K562 (cell line): ENCODE measurements around the gene CCDC194. TPM values are rescaled to one million over a fixed set of nuclear protein-coding genes. Genes with fewer than 3 reads are reported as not detected.
A peak's percentile ranks its signal among the peaks of the same experiment; 100 is the strongest.

Source experiments
- ATAC-seq: fragments of 200-7000 bp; cut with Tn5 transposase; 3 replicates; pipeline ENCODE4 v1.9.1; 2020; ENCODE audit warnings: moderate library complexity
- BruUV-seq: library from RNA; stranded (reverse); fragments of 400-500 nt; replicated peaks from 2 replicates; lab custom pipeline; 2021; lab: Mats Ljungman, UMichigan
- CTCF ChIA-PET: fragments of 300-600 bp; formaldehyde crosslinking; extraction: SDS; loops from one replicate; lab custom pipeline; 2021; ENCODE audit warnings: low intra/inter-chr PET ratio; lab: Yijun Ruan, JAX
- POLR2A ChIA-PET: fragments of 300-600, 350-650 bp; sonication (Branson Sonifier 250); formaldehyde crosslinking; extraction: SDS; loops from one replicate; lab custom pipeline; 2021; ENCODE audit warnings: antibody characterized with exemption, inconsistent platforms; lab: Yijun Ruan, JAX
- DNase-seq, 4 experiments: peaks; one replicate each; pipeline versions ENCODE4 v3.0.0 to v3.0.0-alpha.2; 2011 to 2018; ENCODE audit warnings: low spot score in 3 of 4, mixed read lengths in 3 of 4; ENCODE audit errors: extremely low read depth in 1 of 4
- FAIRE-seq: peaks from 2 replicates; lab custom pipeline; 2011; peaks lifted over from hg19 to GRCh38; lab: Jason Lieb, UNC
- H2AFZ ChIP-seq: 2 replicates; pipeline ENCODE4 v1.6.0; 2011; ENCODE audit warnings: low read depth, low read length, control low read depth, inconsistent platforms
- H3K27ac ChIP-seq: fragments of 200-600 bp; 3 replicates; pipeline ENCODE4 v1.8.0; 2011; ENCODE audit warnings: low read depth, mild to moderate bottlenecking, control low read depth, inconsistent platforms, low read length, moderate library complexity, mixed read lengths; ENCODE audit errors: extremely low read depth
- H3K27me3 ChIP-seq, 2 experiments: fragments of 300-600 bp in 1 of 2; 2 replicates in 1 of 2; 3 replicates in 1 of 2; pipeline versions ENCODE4 v1.6.0 to v1.8.0; 2011; ENCODE audit warnings: inconsistent platforms in 2 of 2, low read length in 2 of 2, mild to moderate bottlenecking in 1 of 2, mixed read lengths in 1 of 2, moderate library complexity in 1 of 2; ENCODE audit not compliant: control insufficient read depth in 2 of 2, insufficient read depth in 2 of 2
- H3K36me3 ChIP-seq: fragments of 300-600 bp; 3 replicates; pipeline ENCODE4 v1.8.0; 2011; ENCODE audit warnings: mild to moderate bottlenecking, low read length, inconsistent platforms; ENCODE audit not compliant: control insufficient read depth, insufficient read depth
- H3K4me1 ChIP-seq, 2 experiments: fragments of 200-600 bp in 1 of 2; replicated peaks in 1 of 2; 2 replicates in 1 of 2; 3 replicates in 1 of 2; pipeline versions ENCODE4 v1.5.1 to v1.8.0; 2011; ENCODE audit warnings: inconsistent platforms in 2 of 2, low read length in 2 of 2, mild to moderate bottlenecking in 1 of 2, mixed read lengths in 1 of 2, moderate library complexity in 1 of 2; ENCODE audit not compliant: control insufficient read depth in 2 of 2, insufficient read depth in 2 of 2
- H3K4me2 ChIP-seq: 2 replicates; pipeline ENCODE4 v1.6.1; 2011; ENCODE audit warnings: low read length, control low read depth, inconsistent platforms, mixed read lengths; ENCODE audit not compliant: insufficient read depth
- H3K4me3 ChIP-seq: fragments of 200-600 bp; sonication (generic), shearing (Covaris generic); 2 replicates; pipeline ENCODE4 v1.5.1; 2016; ENCODE audit warnings: control low read depth, inconsistent platforms
- H3K79me2 ChIP-seq: fragments of 200-600 bp; 3 replicates; pipeline ENCODE4 v1.8.0; 2011; ENCODE audit warnings: low read length, inconsistent platforms; ENCODE audit not compliant: control insufficient read depth, insufficient read depth
- H3K9ac ChIP-seq, 2 experiments: 2 replicates each; pipeline versions ENCODE4 v1.6.0 to v1.6.1; 2011; ENCODE audit warnings: low read depth in 2 of 2, low read length in 2 of 2, control low read depth in 1 of 2, inconsistent platforms in 1 of 2, mild to moderate bottlenecking in 1 of 2, mixed read lengths in 1 of 2; ENCODE audit not compliant: insufficient read depth in 1 of 2
- H3K9me1 ChIP-seq: one replicate; pipeline ENCODE4 v1.6.0; 2011; ENCODE audit warnings: inconsistent platforms, mild to moderate bottlenecking, low read length, moderate library complexity; ENCODE audit not compliant: control insufficient read depth, insufficient read depth
- H3K9me3 ChIP-seq: replicated peaks from 2 replicates; pipeline ENCODE4 v1.5.1; 2011; ENCODE audit warnings: low read depth, low read length, inconsistent platforms; ENCODE audit not compliant: control insufficient read depth, insufficient read depth
- H4K20me1 ChIP-seq: replicated peaks from 2 replicates; pipeline ENCODE4 v1.6.1; 2011; ENCODE audit warnings: low read length, inconsistent platforms, mixed read lengths; ENCODE audit not compliant: control insufficient read depth, insufficient read depth
- BRCA1 ChIP-seq, 2 experiments: fragments of 450-650 bp in 1 of 2; sonication (generic) in 1 of 2; formaldehyde crosslinking in 1 of 2; IDR thresholded peaks; 2 replicates each; pipeline versions ENCODE4 v1.5.0 to v1.6.1; 2017 to 2020; ENCODE audit warnings: mild to moderate bottlenecking in 1 of 2, missing genetic modification reagents in 1 of 2
- CBFA2T3 ChIP-seq: fragments of 450-650 bp; IDR thresholded peaks from 2 replicates; pipeline ENCODE4 v1.6.1; 2017
- E2F6 ChIP-seq, 2 experiments: IDR thresholded peaks; 2 replicates each; pipeline ENCODE4 v1.6.1; 2011; ENCODE audit warnings: borderline replicate concordance in 1 of 2, control low read depth in 1 of 2, low read depth in 1 of 2, low read length in 1 of 2, mild to moderate bottlenecking in 1 of 2, mixed read lengths in 1 of 2, moderate library complexity in 1 of 2; ENCODE audit not compliant: insufficient read depth in 1 of 2, insufficient read length in 1 of 2, poor library complexity in 1 of 2, severe bottlenecking in 1 of 2; ENCODE audit errors: extremely low read depth in 1 of 2
- WGBS: fragments of 100-300 bp; shearing (Covaris generic); methylation state at CpG from one replicate; pipeline ENCODE4 v1.1.6; 2016; ENCODE audit warnings: low coverage, mixed read lengths; ENCODE audit not compliant: insufficient coverage; ENCODE audit errors: missing lambda C conversion rate; 5-methylcytosine and 5-hydroxymethylcytosine counted together
- in situ Hi-C: fragments of 300-500 bp; cut with MboI; formaldehyde crosslinking; loops from 4 replicates; pipeline ENCODE4 v1.15.0; 2018; ENCODE audit warnings: inconsistent platforms, mixed read lengths
- intact Hi-C: fragments of 100-400 bp; cut with micrococcal nuclease; formaldehyde crosslinking; loops from 2 replicates; pipeline ENCODE4 v1.14.2; 2022
- polyA plus RNA-seq, 8 experiments: library from polyadenylated mRNA; depleted of rRNA in 4 of 8; stranded (reverse) in 5 of 8; unstranded in 3 of 8; fragments of >200 nt; fragmentation: Nextera tagmentation in 2 of 8; fragmentation: Illumina TruSeq in 1 of 8; extraction: Ambion mirVana in 2 of 8; extraction: Trizol in 1 of 8; gene quantifications; 2 replicates each; pipeline versions ENCODE4 v1.2.1 to v1.2.3, GENCODE V29; 2011 to 2014; ENCODE audit warnings: inconsistent platforms in 1 of 8, missing spikeins in 1 of 8
- total RNA-seq, 7 experiments: library from RNA; depleted of rRNA in 6 of 7; stranded (reverse); fragments of >200 nt in 6 of 7; fragmentation: Illumina TruSeq in 2 of 7; extraction: Trizol in 2 of 7; gene quantifications; 2 replicates each; pipeline versions ENCODE4 v1.2.1 to v1.2.3, GENCODE V29; 2011 to 2021; ENCODE audit warnings: low replicate concordance in 1 of 7
- TF ChIP-seq, protein P1 (sequence below): fragments of 200-800 bp; sonication (Bioruptor generic); IDR thresholded peaks from 2 replicates; pipeline ENCODE4 v1.6.1; 2016; ENCODE audit warnings: missing genetic modification characterization, missing compliant biosample characterization

CCDC194 gene
- total and polyA plus RNA-seq, 9 of the 15 experiments (the other 6 are each of a cell fraction or from before 2014, with no cell fraction given), result 0.13 to 1.3 (median 0.39) TPM; not detected in 3

DNA sequence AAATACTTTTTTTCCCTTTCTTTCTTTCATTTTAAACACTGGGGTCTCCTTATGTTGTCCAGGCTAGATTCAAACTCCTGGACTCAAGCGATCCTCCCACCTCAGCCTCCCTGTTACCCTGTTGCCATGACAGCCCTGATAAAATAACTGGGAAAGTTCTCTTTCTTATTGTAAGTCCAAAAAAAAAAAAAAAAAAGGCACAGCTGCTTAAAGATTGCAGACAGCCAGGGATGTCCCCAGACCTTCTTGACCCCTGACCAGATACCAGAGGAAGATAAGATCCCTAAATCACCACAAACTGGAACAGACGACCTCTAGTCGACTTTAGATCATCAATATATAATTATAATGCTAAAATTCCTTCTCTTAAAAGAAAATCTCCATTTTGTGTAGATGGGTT lies 24.7 kb upstream of the CCDC194 start (continued):
- TF ChIP-seq, protein P1, sequence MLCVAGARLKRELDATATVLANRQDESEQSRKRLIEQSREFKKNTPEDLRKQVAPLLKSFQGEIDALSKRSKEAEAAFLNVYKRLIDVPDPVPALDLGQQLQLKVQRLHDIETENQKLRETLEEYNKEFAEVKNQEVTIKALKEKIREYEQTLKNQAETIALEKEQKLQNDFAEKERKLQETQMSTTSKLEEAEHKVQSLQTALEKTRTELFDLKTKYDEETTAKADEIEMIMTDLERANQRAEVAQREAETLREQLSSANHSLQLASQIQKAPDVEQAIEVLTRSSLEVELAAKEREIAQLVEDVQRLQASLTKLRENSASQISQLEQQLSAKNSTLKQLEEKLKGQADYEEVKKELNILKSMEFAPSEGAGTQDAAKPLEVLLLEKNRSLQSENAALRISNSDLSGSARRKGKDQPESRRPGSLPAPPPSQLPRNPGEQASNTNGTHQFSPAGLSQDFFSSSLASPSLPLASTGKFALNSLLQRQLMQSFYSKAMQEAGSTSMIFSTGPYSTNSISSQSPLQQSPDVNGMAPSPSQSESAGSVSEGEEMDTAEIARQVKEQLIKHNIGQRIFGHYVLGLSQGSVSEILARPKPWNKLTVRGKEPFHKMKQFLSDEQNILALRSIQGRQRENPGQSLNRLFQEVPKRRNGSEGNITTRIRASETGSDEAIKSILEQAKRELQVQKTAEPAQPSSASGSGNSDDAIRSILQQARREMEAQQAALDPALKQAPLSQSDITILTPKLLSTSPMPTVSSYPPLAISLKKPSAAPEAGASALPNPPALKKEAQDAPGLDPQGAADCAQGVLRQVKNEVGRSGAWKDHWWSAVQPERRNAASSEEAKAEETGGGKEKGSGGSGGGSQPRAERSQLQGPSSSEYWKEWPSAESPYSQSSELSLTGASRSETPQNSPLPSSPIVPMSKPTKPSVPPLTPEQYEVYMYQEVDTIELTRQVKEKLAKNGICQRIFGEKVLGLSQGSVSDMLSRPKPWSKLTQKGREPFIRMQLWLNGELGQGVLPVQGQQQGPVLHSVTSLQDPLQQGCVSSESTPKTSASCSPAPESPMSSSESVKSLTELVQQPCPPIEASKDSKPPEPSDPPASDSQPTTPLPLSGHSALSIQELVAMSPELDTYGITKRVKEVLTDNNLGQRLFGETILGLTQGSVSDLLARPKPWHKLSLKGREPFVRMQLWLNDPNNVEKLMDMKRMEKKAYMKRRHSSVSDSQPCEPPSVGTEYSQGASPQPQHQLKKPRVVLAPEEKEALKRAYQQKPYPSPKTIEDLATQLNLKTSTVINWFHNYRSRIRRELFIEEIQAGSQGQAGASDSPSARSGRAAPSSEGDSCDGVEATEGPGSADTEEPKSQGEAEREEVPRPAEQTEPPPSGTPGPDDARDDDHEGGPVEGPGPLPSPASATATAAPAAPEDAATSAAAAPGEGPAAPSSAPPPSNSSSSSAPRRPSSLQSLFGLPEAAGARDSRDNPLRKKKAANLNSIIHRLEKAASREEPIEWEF, result 0 out of 2 replicates have a peak, but pooled peaks have one; percentile 28
- no peak; the same call in 1 of the 2 replicates for TF ChIP-seq CBFA2T3

- Histone ChIP-seq H3K27me3 (no peaks in the 10 kb centered on the region), H3K79me2 (no peaks in the 10 kb centered on the region; the same call in 2 of the 3 replicates), H3K4me3 (no peak overlapping the region), H3K27ac (no peak overlapping the region), H3K4me1 (peaks cover 6 to 7% of the 10 kb centered on the region in 2 experiments; a peak in 3 of 5 replicates), H4K20me1 (no peaks in the 10 kb centered on the region), H3K4me2 (no peak overlapping the region), H3K9ac (no peak overlapping the region), H3K9me1 (no peaks in the 10 kb centered on the region), H3K36me3 (peaks cover 29% of the 10 kb centered on the region; the same call in 1 of the 3 replicates), H2AFZ (no peak overlapping the region), H3K9me3 (no peaks in the 10 kb centered on the region)
- ChIA-PET POLR2A (interaction anchor here (0.6 to 3.8 kb wide), 2 partner anchors 9 to 36 kb away, joined by 3 to 17 read pairs; partner anchors contain the start of gene BST2), CTCF (no interaction called here)
- no peak for DNase-seq
- in situ Hi-C loops (no loop called here), intact Hi-C loops (no loop called here)
- no peak for TF ChIP-seq BRCA1 (IDR thresholded peaks at IDR 0.05)
- no peak for TF ChIP-seq BRCA1 (CRISPR knock-in tag; IDR thresholded peaks at IDR 0.05)
- no peak for TF ChIP-seq E2F6 (IDR thresholded peaks at IDR 0.05; ENCODE audit: borderline replicate concordance in 1 of 2, extremely low read depth in 1 of 2, insufficient read depth in 1 of 2, insufficient read length in 1 of 2, low read depth in 1 of 2, low read length in 1 of 2, poor library complexity in 1 of 2, severe bottlenecking in 1 of 2)
- no peak for ATAC-seq
- FAIRE-seq, result no peak
- TSS peak; percentile 38 for BruUV-seq
- 82% methylated on average over 6 of the region's 6 CpGs for WGBS
Measured at GRCh38 chr19:17415121-17415520, 21.1 kb upstream of the CCDC194 start.
